Measurements from ENCODE around the gene URM1. TPM values are rescaled to one million over a fixed set of nuclear protein-coding genes. Genes with fewer than 3 reads are reported as not detected.

The URM1 gene
- total RNA-seq, 2 donors from 2014 or later, result 36.4 to 77.9 TPM

GRCh38 chr9:128371630-128372117, 500 bp downstream of the URM1 start:
- Mint-ChIP-seq H3K9me3 (no peaks in the 10 kb centered on the region), H3K36me3 (peaks cover 10 to 16% of the 10 kb centered on the region in 2 donors), H3K27ac (peak overlapping the region; percentile 88 to 90)
- DNase-seq (ENCODE audit: low spot score in 2 of 2), result no peak
- ATAC-seq, result no peak

- Mint-ChIP-seq H3K9me3 (no peaks in the 10 kb centered on the region), H3K36me3 (peaks cover 10 to 16% of the 10 kb centered on the region in 2 donors), H3K27ac (peak overlapping the region; percentile 88 to 90)
- DNase-seq (ENCODE audit: low spot score in 2 of 2), result no peak
- ATAC-seq, result no peak
These were observed 1.0 kb downstream of the URM1 start for GRCh38 chr9:128372188-128372641.

GRCh38 chr9:128372784-128373183, 1.6 kb downstream of the URM1 start:
- H3K36me3 Mint-ChIP-seq, result peaks cover 10 to 16% of the 10 kb centered on the region in 2 donors

GRCh38 chr9:128374221-128374675, 3.1 kb downstream of the URM1 start:
- no peak for DNase-seq (ENCODE audit: low spot score in 2 of 2)
- Mint-ChIP-seq H3K9me3 (no peaks in the 10 kb centered on the region), H3K36me3 (peaks cover 10 to 21% of the 10 kb centered on the region in 2 donors), H3K27ac (no peak overlapping the region)
- ATAC-seq, result no peak

More at GRCh38 chr9:128372784-128373183, 1.6 kb downstream of the URM1 start:
- DNase-seq (ENCODE audit: low spot score in 2 of 2), result no peak
- H3K27ac Mint-ChIP-seq, result peak overlapping the region; percentile 60 to 88
- no peaks in the 10 kb centered on the region for H3K9me3 Mint-ChIP-seq
- ATAC-seq, result no peak

- DNase-seq (ENCODE audit: low spot score in 2 of 2), result no peak
- ATAC-seq, result no peak
- Mint-ChIP-seq H3K9me3 (no peaks in the 10 kb centered on the region), H3K36me3 (peaks cover 10 to 21% of the 10 kb centered on the region in 2 donors), H3K27ac (no peak overlapping the region)
These were observed 4.7 kb downstream of the URM1 start for GRCh38 chr9:128375865-128376264.

GRCh38 chr9:128382261-128382660, 11.1 kb downstream of the URM1 start:
- Mint-ChIP-seq H3K36me3 (peaks cover 0 to 5% of the 10 kb centered on the region in 2 donors), H3K27ac (no peak overlapping the region), H3K9me3 (no peaks in the 10 kb centered on the region)
- ATAC-seq (no peak), DNase-seq (ENCODE audit: low spot score in 2 of 2) (no peak)

GRCh38 chr9:128383007-128383753, 12.0 kb downstream of the URM1 start:
- Mint-ChIP-seq H3K9me3 (no peaks in the 10 kb centered on the region), H3K36me3 (peaks cover 0 to 5% of the 10 kb centered on the region in 2 donors), H3K27ac (peak overlapping the region in 1 of 2 donors; percentile 57)
- no peak for ATAC-seq
- no peak for DNase-seq (ENCODE audit: low spot score in 2 of 2)

GRCh38 chr9:128383791-128384190, 12.6 kb downstream of the URM1 start:
- no peak for DNase-seq (ENCODE audit: low spot score in 2 of 2)
- Mint-ChIP-seq H3K27ac (peak overlapping the region in 1 of 2 donors; percentile 57), H3K36me3 (peaks cover 0 to 1% of the 10 kb centered on the region in 2 donors), H3K9me3 (no peaks in the 10 kb centered on the region)
- ATAC-seq, result no peak

- DNase-seq (ENCODE audit: low spot score in 2 of 2) (no peak), ATAC-seq (no peak)
- Mint-ChIP-seq H3K36me3 (no peaks in the 10 kb centered on the region), H3K9me3 (no peaks in the 10 kb centered on the region), H3K27ac (peak overlapping the region in 1 of 2 donors; percentile 72)
These were observed 13.8 kb downstream of the URM1 start for GRCh38 chr9:128384801-128385495.

- Mint-ChIP-seq H3K9me3 (no peaks in the 10 kb centered on the region), H3K36me3 (no peaks in the 10 kb centered on the region), H3K27ac (peak overlapping the region in 1 of 2 donors; percentile 72)
- ATAC-seq (no peak), DNase-seq (ENCODE audit: low spot score in 2 of 2) (no peak)
These were observed 14.6 kb downstream of the URM1 start for GRCh38 chr9:128385496-128386460.

GRCh38 chr9:128388150-128388549, 17.0 kb downstream of the URM1 start:
- DNase-seq (ENCODE audit: low spot score in 2 of 2) (no peak), ATAC-seq (no peak)
- Mint-ChIP-seq H3K9me3 (no peaks in the 10 kb centered on the region), H3K27ac (no peak overlapping the region), H3K36me3 (peaks cover 0 to 4% of the 10 kb centered on the region in 2 donors)

- H3K9me3 Mint-ChIP-seq, result no peaks in the 10 kb centered on the region
- no peak overlapping the region for H3K27ac Mint-ChIP-seq
- ATAC-seq (no peak), DNase-seq (ENCODE audit: low spot score in 2 of 2) (no peak)
- peaks cover 0 to 4% of the 10 kb centered on the region in 2 donors for H3K36me3 Mint-ChIP-seq
These were observed 18.4 kb downstream of the URM1 start for GRCh38 chr9:128389395-128390149.

- ATAC-seq (no peak), DNase-seq (ENCODE audit: low spot score in 2 of 2) (no peak)
- H3K36me3 Mint-ChIP-seq, result peaks cover 0 to 4% of the 10 kb centered on the region in 2 donors
- H3K9me3 Mint-ChIP-seq, result no peaks in the 10 kb centered on the region
- no peak overlapping the region for H3K27ac Mint-ChIP-seq
These were observed 19.1 kb downstream of the URM1 start for GRCh38 chr9:128390150-128390812.

- H3K9me3 Mint-ChIP-seq, result no peaks in the 10 kb centered on the region
- DNase-seq (ENCODE audit: low spot score in 2 of 2), result no peak
- H3K36me3 Mint-ChIP-seq, result peaks cover 0 to 4% of the 10 kb centered on the region in 2 donors
- H3K27ac Mint-ChIP-seq, result no peak overlapping the region
- no peak for ATAC-seq
These were observed 19.9 kb downstream of the URM1 start for GRCh38 chr9:128390813-128391711.

All from activated naive CD4-positive, alpha-beta T cell treated with anti-CD3 and anti-CD28 coated beads, Interleukin-2, amount 50 U/mL, for 72 hours (primary cell).